ENCODE data around the gene SIN3A.
"Not testable (repeated sequence)": the region's sequence is repeated elsewhere in the genome, so short reads cannot be mapped to it uniquely, and the experiment has no call there.

DNA sequence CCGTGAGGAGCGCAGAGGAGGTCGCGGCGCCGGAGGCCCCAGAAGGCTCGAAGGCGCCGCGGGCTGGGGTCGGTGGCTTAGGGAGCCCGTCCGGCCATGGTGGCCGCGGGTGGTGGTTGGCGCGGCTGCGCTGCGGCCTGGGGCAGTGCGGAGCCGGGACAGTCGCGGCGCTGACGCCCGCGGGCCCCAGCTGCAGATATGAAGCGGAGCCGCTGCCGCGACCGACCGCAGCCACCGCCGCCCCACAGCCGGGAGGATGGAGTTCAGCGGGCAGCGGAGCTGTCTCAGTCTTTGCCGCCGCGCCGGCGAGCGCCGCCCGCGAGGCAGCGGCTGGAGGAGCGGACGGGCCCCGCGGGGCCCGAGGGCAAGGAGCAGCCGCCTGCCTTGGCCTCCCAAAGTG lies 29.0 kb upstream of the SIN3A start:
- not testable (repeated sequence) for TF ChIP-seq POLR2A, POLR2AphosphoS5 (IDR thresholded peaks at IDR 0.05)
- TF ChIP-seq, protein P1, sequence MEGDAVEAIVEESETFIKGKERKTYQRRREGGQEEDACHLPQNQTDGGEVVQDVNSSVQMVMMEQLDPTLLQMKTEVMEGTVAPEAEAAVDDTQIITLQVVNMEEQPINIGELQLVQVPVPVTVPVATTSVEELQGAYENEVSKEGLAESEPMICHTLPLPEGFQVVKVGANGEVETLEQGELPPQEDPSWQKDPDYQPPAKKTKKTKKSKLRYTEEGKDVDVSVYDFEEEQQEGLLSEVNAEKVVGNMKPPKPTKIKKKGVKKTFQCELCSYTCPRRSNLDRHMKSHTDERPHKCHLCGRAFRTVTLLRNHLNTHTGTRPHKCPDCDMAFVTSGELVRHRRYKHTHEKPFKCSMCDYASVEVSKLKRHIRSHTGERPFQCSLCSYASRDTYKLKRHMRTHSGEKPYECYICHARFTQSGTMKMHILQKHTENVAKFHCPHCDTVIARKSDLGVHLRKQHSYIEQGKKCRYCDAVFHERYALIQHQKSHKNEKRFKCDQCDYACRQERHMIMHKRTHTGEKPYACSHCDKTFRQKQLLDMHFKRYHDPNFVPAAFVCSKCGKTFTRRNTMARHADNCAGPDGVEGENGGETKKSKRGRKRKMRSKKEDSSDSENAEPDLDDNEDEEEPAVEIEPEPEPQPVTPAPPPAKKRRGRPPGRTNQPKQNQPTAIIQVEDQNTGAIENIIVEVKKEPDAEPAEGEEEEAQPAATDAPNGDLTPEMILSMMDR (IDR thresholded peaks at IDR 0.05 in 8 of 11, conservative IDR thresholded peaks at IDR 0.05 in 3 of 11) = not testable (repeated sequence)

Data from spleen (tissue), 7 donors.